HEK293T (cell line): ENCODE data around the gene MCF2L.
"Not testable (repeated sequence)": the region's sequence is repeated elsewhere in the genome, so short reads cannot be mapped to it uniquely, and the experiment has no call there.

Experiments used
- CTCF ChIA-PET: fragments of 350-600 bp; formaldehyde crosslinking; extraction: SDS; loops from one replicate; lab custom pipeline; 2021; ENCODE audit warnings: antibody characterized with exemption, inconsistent platforms; lab: Yijun Ruan, JAX
- POLR2A ChIA-PET: fragments of 350-600 bp; formaldehyde crosslinking; extraction: SDS; loops from one replicate; lab custom pipeline; 2020; ENCODE audit warnings: antibody characterized with exemption, inconsistent platforms; lab: Yijun Ruan, JAX
- DNase-seq: peaks from one replicate; pipeline ENCODE4 v3.0.0; 2012; ENCODE audit warnings: mixed read lengths; ENCODE audit errors: extremely low spot score
- ARNT ChIP-seq: fragments of 450-650 bp; IDR thresholded peaks from 2 replicates; pipeline ENCODE4 v1.6.1; 2017; ENCODE audit warnings: mild to moderate bottlenecking
- BHLHE40 ChIP-seq: fragments of 450-650 bp; IDR thresholded peaks from 2 replicates; pipeline ENCODE4 v1.6.1; 2016; ENCODE audit warnings: mild to moderate bottlenecking, moderate library complexity, borderline replicate concordance
- CTBP1 ChIP-seq: fragments of 450-650 bp; IDR thresholded peaks from 2 replicates; pipeline ENCODE4 v1.6.1; 2016; ENCODE audit warnings: borderline replicate concordance
- ELF4 ChIP-seq: fragments of 450-650 bp; IDR thresholded peaks from 2 replicates; pipeline ENCODE4 v1.6.1; 2017; ENCODE audit warnings: antibody characterized with exemption
- FOXA1 ChIP-seq: fragments of 450-650 bp; IDR thresholded peaks from 2 replicates; pipeline ENCODE4 v1.6.1; 2016; ENCODE audit warnings: mild to moderate bottlenecking
- FOXK2 ChIP-seq: fragments of 450-650 bp; IDR thresholded peaks from 2 replicates; pipeline ENCODE4 v1.6.1; 2016; ENCODE audit warnings: mild to moderate bottlenecking
- FOXM1 ChIP-seq: fragments of 450-650 bp; IDR thresholded peaks from 2 replicates; pipeline ENCODE4 v1.6.1; 2017; ENCODE audit warnings: mild to moderate bottlenecking, borderline replicate concordance
- HDGF ChIP-seq: fragments of 450-650 bp; IDR thresholded peaks from 2 replicates; pipeline ENCODE4 v1.6.1; 2017; ENCODE audit warnings: antibody characterized with exemption, borderline replicate concordance
- L3MBTL2 ChIP-seq: fragments of 450-650 bp; conservative IDR thresholded peaks from 2 replicates; pipeline ENCODE4 v1.6.1; 2016; ENCODE audit warnings: mild to moderate bottlenecking
- LEF1 ChIP-seq: fragments of 450-650 bp; IDR thresholded peaks from 2 replicates; pipeline ENCODE4 v1.6.1; 2017; ENCODE audit warnings: mild to moderate bottlenecking, borderline replicate concordance
- NFRKB ChIP-seq: fragments of 450-650 bp; IDR thresholded peaks from 2 replicates; pipeline ENCODE4 v1.6.1; 2016; ENCODE audit warnings: mild to moderate bottlenecking, moderate library complexity
- SP1 ChIP-seq: fragments of 450-650 bp; IDR thresholded peaks from 2 replicates; pipeline ENCODE4 v1.6.1; 2017
- SUZ12 ChIP-seq: fragments of 450-650 bp; IDR thresholded peaks from 2 replicates; pipeline ENCODE4 v1.6.1; 2016; ENCODE audit warnings: mild to moderate bottlenecking
- TARDBP ChIP-seq: fragments of 450-650 bp; IDR thresholded peaks from 2 replicates; pipeline ENCODE4 v1.6.1; 2016
- ZNF384 ChIP-seq: fragments of 450-650 bp; IDR thresholded peaks from 2 replicates; pipeline ENCODE4 v1.6.1; 2016
- TF ChIP-seq, protein P1 (sequence below): fragments of 450-650 bp; IDR thresholded peaks from 2 replicates; pipeline ENCODE4 v1.6.1; 2016

Gene MCF2L

DNA sequence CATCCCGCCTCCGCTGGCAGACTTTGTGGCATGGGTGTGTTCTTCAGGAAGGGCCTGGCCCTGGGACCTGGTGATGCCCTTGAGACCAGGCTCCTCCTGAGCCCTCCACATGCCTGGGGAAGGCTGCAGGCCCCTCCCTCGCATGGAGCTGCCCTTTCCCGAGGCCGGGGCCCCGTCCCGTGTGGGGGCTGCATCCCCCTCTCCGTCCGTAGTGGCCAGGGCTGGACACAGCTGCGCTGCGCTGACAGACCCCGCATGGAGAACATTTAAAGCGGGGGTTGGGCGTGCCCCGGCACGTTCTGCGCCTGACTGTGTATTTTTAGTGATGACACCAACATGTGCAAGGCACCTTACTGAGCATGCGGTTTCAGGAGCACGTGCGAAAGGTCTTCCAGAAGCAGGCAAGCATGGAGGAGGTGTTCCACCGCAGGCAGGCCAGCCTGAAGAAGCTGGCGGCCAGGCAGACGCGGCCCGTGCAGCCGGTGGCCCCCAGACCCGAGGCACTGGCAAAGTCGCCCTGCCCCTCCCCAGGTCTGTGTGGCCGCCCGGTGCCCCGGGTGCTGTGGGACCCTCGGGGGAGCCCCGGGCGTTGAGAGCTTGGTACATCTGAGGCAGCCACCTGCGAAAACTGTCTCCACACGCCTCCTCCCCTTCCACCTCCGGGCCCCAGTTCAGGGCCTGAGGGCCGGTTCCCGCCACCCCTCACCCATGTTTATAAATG, 107.8 kb downstream of the MCF2L start:
- CTCF ChIA-PET = interaction anchor here (0.7 kb wide), 1 partner anchor 36 kb away, joined by 3 read pairs; no protein-coding TSS in a partner anchor
- POLR2A ChIA-PET = no interaction called here
- TF ChIP-seq TARDBP (no peak), BHLHE40 (no peak), FOXM1 (no peak), SP1 (no peak), L3MBTL2 (no peak), ZNF384 (no peak)
- DNase-seq = no peak

DNA sequence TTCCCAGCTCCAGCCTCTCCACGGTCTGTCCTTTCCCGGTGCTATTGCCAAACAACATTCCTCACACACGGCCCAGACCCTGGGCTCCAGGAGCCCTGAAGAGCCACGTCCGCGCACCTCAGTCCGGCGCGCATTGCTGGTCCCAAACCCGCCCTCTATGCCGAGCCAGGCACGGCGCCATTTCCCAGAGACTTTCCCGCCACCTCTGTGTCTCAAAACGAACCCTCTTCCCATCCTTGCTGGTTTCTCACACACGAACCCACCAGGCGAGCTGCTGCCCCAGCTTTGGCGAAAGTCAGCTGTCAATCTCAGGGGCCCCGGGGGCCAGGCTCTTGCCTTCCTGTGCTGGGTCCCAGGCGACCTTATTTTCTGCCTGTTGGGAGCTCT, 108.5 kb downstream of the MCF2L start:
- TF ChIP-seq CTBP1 = no peak
- TF ChIP-seq, protein P1, sequence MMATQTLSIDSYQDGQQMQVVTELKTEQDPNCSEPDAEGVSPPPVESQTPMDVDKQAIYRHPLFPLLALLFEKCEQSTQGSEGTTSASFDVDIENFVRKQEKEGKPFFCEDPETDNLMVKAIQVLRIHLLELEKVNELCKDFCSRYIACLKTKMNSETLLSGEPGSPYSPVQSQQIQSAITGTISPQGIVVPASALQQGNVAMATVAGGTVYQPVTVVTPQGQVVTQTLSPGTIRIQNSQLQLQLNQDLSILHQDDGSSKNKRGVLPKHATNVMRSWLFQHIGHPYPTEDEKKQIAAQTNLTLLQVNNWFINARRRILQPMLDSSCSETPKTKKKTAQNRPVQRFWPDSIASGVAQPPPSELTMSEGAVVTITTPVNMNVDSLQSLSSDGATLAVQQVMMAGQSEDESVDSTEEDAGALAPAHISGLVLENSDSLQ = no peak
- no peak for TF ChIP-seq BHLHE40
- no peak for TF ChIP-seq ARNT
- no peak for TF ChIP-seq HDGF
- TF ChIP-seq LEF1 = no peak
- TF ChIP-seq FOXK2 = no peak
- no peak for TF ChIP-seq ELF4
- TF ChIP-seq TARDBP = no peak
- DNase-seq = no peak
- ChIA-PET CTCF (interaction anchor here (0.7 kb wide), 1 partner anchor 36 kb away, joined by 3 read pairs; no protein-coding TSS in a partner anchor), POLR2A (no interaction called here)

DNA sequence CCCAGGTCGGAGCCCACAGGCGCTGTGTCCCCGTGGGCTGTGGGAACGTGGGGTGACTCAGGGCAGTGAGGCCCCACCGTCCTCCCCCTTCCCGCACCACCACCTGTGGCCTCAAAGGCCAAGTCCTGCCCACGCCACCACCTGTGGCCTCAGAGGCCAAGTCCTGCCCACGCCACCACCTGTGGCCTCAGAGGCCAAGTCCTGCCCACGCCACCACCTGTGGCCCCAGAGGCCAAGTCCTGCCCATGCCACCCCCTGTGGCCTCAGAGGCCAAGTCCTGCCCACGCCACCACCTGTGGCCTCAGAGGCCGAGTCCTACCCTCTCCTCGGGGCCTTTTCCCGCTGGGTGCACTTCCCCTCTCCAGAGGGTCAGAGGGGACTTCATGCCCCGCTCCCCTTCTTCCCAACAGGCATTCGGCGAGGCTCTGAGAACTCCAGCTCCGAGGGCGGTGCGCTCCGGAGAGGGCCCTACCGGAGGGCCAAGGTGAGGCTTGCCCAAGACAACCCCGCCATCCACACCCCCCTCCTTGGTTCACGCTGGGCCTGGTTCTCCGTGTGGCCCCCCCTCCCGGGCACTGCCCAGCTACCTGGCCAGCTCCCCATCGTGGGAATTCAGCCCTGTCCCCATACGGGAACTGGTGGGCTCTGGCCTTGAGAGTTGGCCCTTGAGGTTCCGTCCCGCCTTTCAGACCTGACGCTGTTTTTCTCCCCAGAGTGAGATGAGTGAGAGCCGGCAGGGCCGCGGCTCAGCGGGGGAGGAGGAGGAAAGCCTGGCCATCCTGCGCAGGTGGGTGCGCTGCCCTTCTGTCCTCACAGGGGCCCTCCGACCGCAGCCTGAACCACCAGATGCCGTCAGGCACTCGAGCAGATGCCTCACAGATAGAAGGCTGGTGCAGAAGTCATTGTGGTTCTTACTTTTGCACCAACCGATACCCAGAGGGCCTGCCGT, 109.2 kb downstream of the MCF2L start:
- POLR2A ChIA-PET = no interaction called here
- no peak for DNase-seq
- no peak for TF ChIP-seq FOXA1
- CTCF ChIA-PET = no interaction called here

DNA sequence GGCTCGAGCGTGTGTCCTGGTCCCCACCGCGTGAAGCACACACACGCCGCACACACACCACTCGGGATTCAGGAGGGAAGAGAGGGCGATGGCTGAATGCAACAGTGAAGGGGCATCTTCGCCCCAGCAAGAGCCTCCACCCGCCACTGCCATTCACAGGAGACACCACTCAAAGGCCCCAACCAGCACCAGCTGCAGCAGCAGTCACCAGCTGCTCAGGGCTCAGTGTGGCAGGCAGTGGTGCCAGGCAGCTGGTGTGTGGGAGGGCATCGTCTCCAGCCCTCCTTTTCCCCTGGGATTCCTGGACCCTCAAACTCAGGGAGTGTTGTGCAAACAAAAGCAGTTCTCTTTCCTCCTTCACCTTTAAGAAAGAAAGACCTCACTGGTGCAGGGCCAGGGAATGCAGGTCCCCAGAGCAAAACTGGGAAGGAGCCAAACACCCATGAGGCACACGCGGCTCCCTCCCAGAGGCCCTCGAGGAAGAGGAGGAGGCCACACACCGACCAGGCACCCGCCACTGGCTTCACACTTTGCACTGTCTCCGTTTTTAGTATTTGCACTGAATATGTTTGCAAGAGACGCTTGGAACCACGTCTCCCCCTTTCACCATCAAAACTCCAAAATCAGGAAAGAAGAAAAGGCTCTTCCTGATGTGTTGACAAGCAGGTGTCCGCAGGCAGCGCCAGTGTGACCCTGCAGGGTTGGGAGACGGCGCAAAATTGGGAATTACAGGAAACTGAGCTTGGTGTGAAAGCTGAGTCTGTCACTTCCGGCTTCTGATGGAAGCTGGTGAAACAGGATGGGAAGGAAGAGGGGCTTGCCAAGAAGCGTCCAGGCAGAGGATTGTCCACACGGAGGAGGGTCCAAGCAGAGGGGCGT, 110.1 kb downstream of the MCF2L start:
- ChIA-PET CTCF (no interaction called here), POLR2A (no interaction called here)
- DNase-seq = no peak
- no peak for TF ChIP-seq SUZ12

DNA sequence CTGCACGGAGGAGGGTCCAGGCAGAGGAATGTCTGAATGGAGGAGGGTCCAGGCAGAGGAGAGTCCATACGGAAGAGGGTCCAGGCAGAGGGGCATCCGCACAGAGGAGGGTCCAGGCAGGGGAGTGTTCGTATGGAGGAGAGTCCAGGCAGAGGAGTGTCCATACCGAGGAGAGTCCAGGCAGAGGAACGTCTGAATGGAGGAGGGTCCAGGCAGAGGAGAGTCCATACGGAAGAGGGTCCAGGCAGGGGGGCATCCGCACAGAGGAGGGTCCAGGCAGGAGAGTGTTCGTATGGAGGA, 110.7 kb downstream of the MCF2L start:
- DNase-seq, POLR2A ChIA-PET, CTCF ChIA-PET: not testable (repeated sequence)

DNA sequence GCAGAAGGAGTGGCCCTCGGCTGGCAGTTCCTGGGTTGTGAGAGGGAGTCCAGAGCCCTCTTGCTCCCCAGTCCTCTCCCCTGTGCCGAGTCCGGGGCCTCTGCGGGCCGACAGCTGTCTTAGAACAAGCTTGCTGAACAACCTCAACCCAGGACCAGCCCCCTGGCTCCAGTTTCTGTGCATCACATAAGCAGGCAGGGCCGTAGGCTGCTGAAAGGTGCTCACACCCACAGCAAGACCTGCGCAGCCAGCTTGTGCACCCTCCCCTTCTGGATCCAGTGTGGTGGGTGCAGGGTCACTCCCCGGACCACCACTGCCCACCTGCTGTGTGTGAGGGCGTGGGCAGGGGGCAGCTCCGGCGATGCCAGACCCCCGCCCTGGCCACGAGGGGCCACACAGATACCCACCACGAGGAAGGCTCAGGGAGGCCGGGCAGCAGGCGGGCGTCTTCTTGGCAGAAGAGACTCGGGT, 111.4 kb downstream of the MCF2L start:
- TF ChIP-seq FOXK2 = no peak
- TF ChIP-seq BHLHE40 = no peak
- no peak for TF ChIP-seq ARNT
- no peak for TF ChIP-seq SUZ12
- TF ChIP-seq FOXM1 = no peak
- TF ChIP-seq ELF4 = no peak
- TF ChIP-seq SP1 = no peak
- TF ChIP-seq TARDBP = no peak
- TF ChIP-seq FOXA1 = no peak
- DNase-seq = no peak
- ChIA-PET CTCF (no interaction called here), POLR2A (no interaction called here)

DNA sequence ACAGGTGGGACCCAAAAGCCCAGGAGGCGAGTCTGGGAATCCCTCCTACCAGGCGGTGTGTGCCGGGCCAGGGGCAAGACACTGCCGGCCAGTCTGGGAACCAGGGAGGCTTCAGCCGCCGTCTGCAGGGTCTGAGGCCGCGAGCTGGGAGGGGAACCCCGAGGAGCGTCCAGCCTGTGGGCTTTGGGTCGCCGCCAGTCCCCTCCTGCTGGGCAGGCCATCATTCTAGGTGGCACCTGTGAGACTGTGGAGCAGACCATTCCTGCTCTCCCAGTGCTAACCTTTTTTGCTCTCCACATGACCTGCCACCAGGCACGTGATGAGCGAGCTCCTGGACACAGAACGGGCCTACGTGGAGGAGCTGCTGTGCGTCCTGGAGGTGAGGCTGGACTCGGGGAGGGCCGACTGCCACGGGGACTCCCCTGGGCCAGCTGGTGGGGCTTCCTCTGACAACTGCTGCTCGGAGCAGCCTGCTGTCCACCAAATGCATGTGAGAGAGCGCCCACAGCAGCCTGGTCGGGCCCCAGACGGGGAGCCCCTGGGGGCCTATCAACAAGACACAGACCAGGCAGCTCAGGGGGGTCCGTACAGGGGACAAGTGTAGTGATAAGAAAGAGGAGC, 112.0 kb downstream of the MCF2L start:
- CTCF ChIA-PET = no interaction called here
- POLR2A ChIA-PET = no interaction called here
- TF ChIP-seq ELF4 (no peak), L3MBTL2 (no peak), HDGF (no peak), TARDBP (no peak), SUZ12 (no peak), NFRKB (no peak), CTBP1 (no peak), FOXM1 (no peak), ZNF384 (no peak), ARNT (no peak), BHLHE40 (no peak), SP1 (no peak), FOXA1 (no peak), LEF1 (no peak), FOXK2 (no peak)
- TF ChIP-seq, protein P1 = no peak

More for the DNA sequence above, 112.0 kb downstream of the MCF2L start:
- no peak for DNase-seq
